ENCODE results near the gene PTPRK. TPM values are rescaled to one million over a fixed set of nuclear protein-coding genes. Genes with fewer than 3 reads are reported as not detected.

Gene PTPRK
- total RNA-seq, 4 donors from 2014 or later = 10.3 to 36.0 (median 20.5) TPM

GRCh38 chr6:128036808-128037570 lies 483.4 kb downstream of the PTPRK start:
- 75 to 79% methylated on average over 7 of the region's 7 CpGs for WGBS, 2 donors
- Histone ChIP-seq H3K4me3 (no peak overlapping the region), H3K27ac (no peak overlapping the region), H3K27me3 (no peaks in the 10 kb centered on the region), H3K9me3 (no peaks in the 10 kb centered on the region), H3K36me3 (no peaks in the 10 kb centered on the region), H3K4me1 (no peaks in the 10 kb centered on the region)
- intact Hi-C loops (cut with DNase I) = no loop called here
- DNase-seq = no peak
- TF ChIP-seq CTCF (IDR thresholded peaks at IDR 0.05) (no peak), POLR2A (IDR thresholded peaks at IDR 0.05) (no peak)

DNA sequence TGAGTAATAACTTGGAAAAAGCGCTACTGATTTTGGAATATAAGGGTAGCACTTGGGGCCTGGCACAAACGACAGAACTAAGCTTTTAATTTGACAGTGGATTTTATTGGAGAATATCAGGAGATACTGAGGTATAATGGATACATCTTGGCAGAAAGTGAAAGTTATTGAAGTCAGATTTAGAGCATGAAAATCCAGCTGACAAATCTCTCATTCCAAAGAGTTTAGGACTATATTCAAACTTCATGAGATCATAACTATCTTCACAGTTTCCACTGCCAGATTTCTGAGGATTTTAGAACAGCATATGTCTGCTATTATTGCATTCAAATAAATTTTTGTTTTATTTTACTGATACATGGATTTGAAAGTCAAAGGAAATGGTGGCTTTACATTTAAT lies 487.2 kb downstream of the PTPRK start:
- WGBS, 2 donors = 63 to 83% methylated on average over 2 of the region's 2 CpGs

GRCh38 chr6:128032042-128032441 lies 488.4 kb downstream of the PTPRK start:
- no peak overlapping the region for H3K27ac ChIP-seq
- intact Hi-C loops (cut with DNase I) = no loop called here

More for the DNA sequence above, 487.2 kb downstream of the PTPRK start:
- Histone ChIP-seq H3K36me3 (no peaks in the 10 kb centered on the region), H3K27me3 (no peaks in the 10 kb centered on the region), H3K9me3 (no peaks in the 10 kb centered on the region), H3K4me3 (no peak overlapping the region), H3K4me1 (no peaks in the 10 kb centered on the region), H3K27ac (no peak overlapping the region)
- no peak for DNase-seq
- no peak for TF ChIP-seq POLR2A (IDR thresholded peaks at IDR 0.05)
- TF ChIP-seq CTCF (IDR thresholded peaks at IDR 0.05) = no peak
- intact Hi-C loops (cut with DNase I) = no loop called here

DNA sequence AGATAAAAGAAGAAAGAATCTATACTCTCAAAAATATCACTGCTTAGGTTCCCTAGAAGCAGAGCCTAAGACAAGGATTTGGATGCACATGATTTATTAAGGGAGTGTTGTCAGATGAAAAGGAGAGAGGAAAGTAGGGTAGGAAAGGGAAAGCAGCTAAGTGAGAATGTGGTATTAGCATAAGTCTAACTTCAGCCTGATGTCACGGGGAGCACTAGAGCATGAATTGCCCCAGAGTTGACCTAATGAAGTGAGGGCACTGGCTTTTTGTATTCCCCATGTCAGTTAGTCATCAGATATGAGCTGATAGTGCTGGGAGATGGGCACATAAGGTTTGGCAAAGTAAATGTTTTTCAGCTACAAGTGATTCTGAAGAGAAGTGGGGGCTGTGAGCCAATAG lies 490.6 kb downstream of the PTPRK start:
- H3K27ac ChIP-seq = no peak overlapping the region
- no peaks in the 10 kb centered on the region for H3K4me1 ChIP-seq
- no peak for TF ChIP-seq CTCF (IDR thresholded peaks at IDR 0.05)
- no peak for TF ChIP-seq POLR2A (IDR thresholded peaks at IDR 0.05)
- whole genome bisulfite sequencing, 2 donors = 94 to 100% methylated on average over 1 of the region's 1 CpG
- no peaks in the 10 kb centered on the region for H3K36me3 ChIP-seq
- H3K4me3 ChIP-seq = no peak overlapping the region
- H3K9me3 ChIP-seq = no peaks in the 10 kb centered on the region
- intact Hi-C loops (cut with DNase I) = no loop called here
- DNase-seq = no peak
- no peaks in the 10 kb centered on the region for H3K27me3 ChIP-seq

More at GRCh38 chr6:128032042-128032441, 488.4 kb downstream of the PTPRK start:
- DNase-seq = no peak
- Histone ChIP-seq H3K9me3 (no peaks in the 10 kb centered on the region), H3K4me3 (no peak overlapping the region), H3K36me3 (no peaks in the 10 kb centered on the region), H3K27me3 (no peaks in the 10 kb centered on the region), H3K4me1 (no peaks in the 10 kb centered on the region)
- 87 to 96% methylated on average over 6 of the region's 6 CpGs for WGBS, 2 donors
- TF ChIP-seq CTCF (IDR thresholded peaks at IDR 0.05) = no peak
- TF ChIP-seq POLR2A (IDR thresholded peaks at IDR 0.05) = no peak

- no peak overlapping the region for H3K27ac ChIP-seq
- H3K4me3 ChIP-seq = no peak overlapping the region
- no peak for TF ChIP-seq CTCF (IDR thresholded peaks at IDR 0.05)
- no peak for TF ChIP-seq POLR2A (IDR thresholded peaks at IDR 0.05)
- no peaks in the 10 kb centered on the region for H3K4me1 ChIP-seq
- intact Hi-C loops (cut with DNase I) = no loop called here
- no peaks in the 10 kb centered on the region for H3K27me3 ChIP-seq
- H3K9me3 ChIP-seq = no peaks in the 10 kb centered on the region
- no peak for DNase-seq
- H3K36me3 ChIP-seq = no peaks in the 10 kb centered on the region
Observed at GRCh38 chr6:128028183-128028582, 492.2 kb downstream of the PTPRK start.
